COLO829 (cell line): Measurements from ENCODE around the gene DNAH7.

ENCODE experiments used
- DNase-seq: peaks from one replicate; pipeline ENCODE4 v3.0.0; 2012; ENCODE audit warnings: low spot score

The DNAH7 gene

DNA sequence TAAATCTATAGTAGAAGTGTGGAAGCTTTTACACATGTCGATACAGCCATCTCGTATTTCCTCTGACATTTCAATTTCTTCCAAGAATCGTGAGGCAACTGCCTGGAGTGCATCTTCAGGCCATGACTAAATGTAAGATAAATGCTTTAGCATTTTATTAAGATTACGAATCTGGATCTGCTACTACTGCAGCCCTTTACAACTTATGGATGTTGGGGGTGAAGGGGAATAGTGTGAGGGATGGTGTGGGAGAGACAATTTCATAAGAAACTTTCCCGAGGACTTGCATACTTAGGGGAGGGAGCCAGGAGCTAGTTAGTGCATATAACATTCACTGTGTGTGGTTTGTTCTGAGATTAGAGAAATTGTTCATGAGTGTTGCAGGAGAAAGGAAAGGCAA is 206.8 kb downstream of the DNAH7 start:
- no peak for DNase-seq

DNA sequence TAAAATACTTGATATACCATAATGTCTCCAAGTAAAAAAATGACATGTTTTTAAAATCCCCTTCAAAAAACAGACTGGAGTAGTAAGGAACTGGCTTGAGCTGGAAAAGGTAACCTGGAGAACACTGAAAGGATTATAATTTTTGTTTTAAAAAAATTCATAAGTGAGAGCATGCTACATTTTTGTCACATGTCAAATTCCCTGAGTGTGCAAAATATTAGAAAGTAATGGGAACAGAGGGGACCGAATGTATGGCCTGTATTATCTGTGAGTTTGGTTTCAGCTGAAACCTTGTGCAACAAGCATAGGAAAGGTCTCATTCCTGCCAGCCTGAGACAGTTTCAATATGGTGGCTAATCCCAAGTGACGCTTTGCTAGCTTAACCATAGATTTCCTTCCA is 209.1 kb downstream of the DNAH7 start:
- no peak for DNase-seq

DNA sequence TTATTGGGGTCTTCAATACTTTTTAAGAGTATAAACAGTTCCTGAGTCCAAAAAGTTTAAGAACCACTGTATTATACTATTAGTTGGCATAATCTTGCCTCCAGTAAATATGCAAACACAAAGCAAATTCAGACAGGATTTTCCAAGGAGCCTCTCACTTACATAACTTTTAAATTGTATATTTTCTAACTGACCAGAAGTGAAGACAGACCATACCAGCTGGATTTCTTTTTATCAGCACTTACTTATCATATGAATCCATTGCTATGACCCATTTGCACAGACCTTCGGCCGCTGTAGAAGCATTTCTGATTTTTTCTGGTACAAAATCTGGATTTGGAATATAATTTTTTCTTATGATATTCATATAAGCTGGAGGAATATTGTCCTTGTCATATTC is 211.5 kb downstream of the DNAH7 start:
- no peak for DNase-seq

DNA sequence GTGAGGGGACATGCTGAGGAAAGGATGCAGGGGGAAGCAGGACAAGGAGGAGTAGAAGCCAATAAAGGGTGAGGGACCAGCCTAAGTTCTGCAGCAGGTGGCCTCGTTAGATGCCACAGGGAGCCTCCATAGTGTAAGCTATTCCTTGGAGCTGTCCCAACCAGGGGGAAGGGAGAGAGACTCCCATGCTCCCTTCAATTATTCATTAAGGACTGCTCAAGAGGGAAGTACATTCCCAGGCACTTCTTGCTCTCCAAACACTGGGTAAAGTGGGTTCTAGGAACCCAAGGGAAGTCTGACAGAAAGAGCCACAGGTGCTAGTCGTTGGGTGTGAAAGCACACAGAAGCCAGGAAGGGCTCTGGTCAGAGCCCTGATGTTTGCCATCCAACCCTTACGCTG is 217.9 kb downstream of the DNAH7 start:
- no peak for DNase-seq

DNA sequence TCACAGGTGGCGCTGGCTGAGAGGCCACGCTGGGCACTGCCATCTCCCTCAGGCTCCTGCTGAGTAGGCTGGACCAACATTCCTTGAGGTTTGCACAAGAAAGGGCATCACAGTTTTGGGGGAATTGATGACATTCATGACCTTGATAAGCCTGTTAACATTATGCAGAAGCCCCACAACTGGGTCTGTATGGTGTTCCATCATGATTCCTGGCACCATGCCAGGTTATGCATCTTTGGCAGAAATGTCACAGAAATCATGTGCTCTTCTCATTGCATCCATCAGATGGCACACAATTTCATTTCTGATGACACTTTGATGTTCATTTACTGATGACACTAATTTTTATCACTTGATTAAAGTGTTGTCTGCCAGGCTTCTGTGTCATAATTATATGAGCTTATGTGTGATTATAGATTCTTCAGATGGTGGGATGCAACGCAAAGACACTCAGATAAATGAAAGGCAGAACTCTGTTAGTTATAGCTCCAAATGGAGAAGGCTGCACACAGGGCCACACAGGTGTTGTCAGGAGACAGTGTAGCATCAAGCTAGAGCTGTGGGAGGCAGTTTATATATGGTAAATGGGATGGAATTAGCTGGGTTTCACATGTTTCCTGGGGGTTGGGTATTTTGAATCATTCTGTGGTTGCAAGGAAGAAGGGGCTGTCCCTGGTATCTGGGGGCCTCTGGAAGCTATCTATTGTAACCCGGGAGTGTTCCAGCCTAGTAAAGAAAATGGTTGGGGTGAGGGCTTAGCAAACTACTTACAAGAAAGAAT is 220.3 kb downstream of the DNAH7 start:
- DNase-seq = no peak

DNA sequence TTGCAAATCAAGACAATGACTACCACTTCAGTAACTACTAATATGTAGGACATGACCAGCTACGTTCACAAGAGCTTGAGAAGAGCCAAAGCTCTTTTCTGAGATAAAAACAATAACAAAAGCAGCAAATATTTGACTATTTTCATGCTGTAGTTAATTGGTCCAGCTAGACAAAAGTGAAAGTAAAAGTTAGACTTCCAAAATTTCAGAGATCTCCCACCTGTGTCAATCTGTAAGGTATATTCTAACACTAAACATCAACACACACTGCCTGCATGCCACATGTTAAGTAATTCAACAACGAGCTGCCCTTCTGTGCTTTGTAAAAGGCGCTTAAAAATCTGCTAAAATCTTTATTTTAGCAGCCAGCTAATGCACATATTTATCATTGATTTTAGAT is 225.7 kb downstream of the DNAH7 start:
- DNase-seq = no peak

DNA sequence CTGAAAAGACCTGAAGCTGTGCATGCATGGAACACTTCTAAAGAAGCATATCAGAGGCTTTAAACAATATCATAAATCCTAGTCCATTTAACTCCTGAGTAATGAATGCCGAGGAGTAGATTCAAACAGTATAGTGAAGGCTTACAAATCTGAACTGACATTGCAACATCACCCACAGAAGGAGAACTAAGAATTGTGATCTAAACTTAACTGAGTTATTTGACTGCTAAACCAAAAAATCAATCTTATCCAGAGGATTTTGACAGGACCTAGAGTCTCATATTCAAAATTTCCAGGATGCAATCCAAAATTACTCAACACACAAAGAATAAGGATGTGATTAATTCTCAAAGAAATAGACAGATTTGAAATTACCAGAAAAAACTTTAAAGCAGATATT is 230.6 kb downstream of the DNAH7 start:
- no peak for DNase-seq

DNA sequence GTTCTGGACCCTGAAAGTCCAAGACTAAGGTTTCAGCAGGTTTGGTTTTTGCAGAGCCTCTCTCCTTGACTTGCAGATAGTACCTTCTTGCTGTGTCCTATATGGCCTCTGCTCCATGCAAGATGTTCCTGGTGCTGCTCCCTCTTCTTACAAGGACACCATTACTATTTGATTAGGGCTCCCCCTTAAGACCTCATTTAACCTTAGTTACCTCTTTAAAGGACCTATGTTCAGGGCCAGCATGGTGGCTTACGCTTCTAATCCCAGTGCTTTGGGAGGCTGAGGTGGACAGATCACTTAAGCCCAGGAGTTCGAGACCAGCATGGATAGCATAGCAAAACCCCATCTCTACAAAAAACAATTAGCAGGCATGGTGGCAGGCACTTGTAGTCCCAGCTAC is 232.6 kb downstream of the DNAH7 start:
- DNase-seq = no peak

DNA sequence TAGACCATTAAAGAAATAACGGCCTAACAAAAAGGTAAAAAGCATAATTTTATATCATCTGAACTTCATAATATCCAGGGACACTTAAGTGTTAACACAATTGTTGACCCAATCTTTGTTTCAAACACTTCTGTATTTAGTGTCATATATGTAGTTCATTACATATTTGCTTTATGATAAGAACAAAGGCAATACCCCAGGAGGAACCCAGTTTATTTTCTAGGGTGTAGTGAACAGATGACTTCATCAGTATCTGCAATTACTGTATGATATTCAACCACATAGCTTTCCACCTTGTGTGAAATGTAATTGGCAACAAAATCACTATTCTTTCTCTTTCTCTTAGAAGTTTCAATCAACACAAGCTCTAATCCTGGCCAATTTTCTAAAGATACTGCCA is 233.8 kb downstream of the DNAH7 start:
- no peak for DNase-seq

DNA sequence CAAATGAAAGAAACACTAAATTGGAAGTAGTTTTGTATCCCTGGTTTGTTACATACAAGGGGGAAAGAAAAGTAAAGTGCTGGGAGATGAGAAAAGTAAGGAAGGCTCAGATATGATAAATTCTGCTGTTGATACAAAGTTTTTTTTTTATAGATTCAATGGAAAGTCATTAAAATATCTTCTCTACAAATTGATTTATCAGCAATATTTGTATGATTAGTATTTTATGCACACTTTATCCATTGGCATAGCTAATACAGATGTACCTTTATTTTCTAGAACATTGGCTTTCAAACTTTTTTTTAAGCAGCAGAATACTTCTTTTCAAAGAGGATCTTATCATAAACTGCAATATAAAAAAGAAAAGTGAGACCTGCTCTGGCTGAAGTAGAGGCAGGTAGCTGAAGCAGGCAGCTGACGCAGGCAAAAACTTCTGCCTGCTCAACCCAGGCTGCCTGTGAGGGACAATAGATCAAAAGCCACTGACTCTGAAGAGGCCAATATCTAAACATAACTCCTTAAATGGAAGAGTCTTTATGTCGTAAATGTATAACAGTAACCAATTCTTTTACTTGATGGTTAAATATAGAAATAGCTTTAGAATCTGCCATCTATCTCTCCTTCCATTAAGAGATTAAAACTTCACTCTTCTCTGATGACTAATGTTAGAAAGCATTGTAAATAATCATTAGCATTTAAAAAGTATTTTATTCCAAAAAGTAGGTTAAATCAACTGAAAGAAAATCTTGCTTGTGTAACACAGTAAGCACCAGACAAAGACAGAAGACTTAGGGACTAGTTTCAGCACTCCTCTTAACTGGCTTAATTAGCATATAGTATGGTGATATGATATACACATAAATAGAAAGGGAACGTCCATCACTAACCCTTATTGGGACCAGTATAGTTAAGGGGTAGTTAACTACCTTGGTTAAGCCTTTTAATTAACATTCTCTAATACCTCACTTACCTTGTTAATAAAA is 237.4 kb downstream of the DNAH7 start:
- DNase-seq = no peak

DNA sequence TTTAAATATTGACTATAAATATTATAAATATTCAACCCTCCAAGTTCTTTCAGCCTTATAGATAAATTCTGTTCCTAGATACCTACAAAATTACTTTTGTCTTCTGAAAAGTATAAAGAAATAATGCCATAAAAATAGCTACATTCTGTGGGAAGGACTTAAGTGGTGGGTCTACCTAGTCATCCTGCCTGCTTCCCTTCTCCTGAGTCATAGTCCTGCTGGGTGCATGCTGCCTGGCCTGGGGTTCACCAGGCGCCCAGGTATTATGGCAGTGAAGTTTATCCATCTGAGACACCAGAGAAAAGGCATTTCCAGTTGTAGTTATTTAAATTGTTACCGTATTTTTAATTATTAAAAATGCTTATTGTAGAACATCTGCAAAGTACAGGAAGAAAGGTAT is 244.2 kb downstream of the DNAH7 start:
- no peak for DNase-seq

DNA sequence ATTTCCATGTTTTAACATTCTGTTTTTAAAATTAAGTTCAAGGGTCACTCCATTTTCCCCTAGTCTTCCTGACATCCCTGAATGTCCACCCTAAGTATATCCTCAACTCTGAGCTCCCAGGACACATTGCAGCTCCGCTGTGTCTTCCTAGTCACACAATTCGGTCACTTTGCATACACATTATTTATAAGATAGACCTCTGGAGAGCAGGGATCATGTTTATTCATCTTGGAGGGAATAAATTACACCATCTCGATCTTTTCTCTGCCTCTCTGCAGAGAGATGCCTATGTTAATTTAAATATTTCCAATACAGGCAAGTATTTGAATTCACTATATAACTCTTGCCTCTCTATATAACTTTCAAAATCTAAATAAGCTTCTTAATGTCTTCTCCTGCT is 245.4 kb downstream of the DNAH7 start:
- DNase-seq = no peak

DNA sequence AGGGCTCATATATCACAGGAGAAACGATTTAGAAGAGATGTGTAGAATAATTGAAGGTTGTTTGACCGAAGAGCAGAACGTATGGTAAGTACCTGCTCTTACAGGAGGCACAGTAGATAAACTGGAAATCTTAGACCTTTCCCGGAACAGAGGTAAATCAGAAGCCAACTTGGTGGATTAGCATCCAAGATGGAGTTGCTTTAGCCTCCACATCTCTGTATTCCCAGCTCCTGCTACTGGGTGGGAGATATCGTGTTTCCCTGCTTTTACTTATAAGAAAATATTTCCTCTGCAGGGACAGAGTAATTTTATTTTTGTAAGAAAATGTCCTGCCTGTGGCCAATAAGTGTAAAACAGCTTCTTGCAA is 247.1 kb downstream of the DNAH7 start:
- DNase-seq = no peak

DNA sequence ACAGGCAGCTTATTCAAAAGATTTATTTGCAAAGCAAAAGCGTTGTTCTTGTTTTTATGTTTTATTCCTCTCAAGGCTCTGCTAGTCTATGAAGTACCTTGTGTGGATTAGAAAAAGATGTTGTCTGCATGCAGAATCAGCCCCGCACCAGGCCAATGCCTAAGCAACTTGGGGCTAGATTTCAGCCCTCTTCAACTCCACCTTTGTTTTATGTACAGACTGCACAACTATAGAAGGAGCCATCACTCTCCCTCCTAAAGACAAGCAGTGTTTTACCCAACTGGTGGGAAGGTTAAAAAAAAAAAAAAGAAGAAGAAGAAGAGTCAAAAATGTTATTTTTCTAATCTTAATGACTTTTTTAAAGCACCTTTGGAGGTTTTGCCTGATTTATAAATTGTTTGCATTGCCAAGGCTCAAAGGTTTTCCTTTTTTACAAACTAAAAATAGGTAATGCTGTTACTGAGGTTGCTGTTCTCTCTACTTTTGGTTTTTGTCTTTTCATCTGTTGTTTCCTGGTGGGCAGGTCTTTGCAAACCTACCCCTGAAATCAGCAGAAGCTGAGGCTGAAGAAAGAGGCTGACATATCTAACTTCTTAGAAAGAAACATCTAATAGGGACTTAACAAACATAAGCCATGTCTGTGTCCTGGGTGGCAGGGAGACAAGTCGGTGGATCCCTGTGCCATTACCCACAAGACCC is 247.6 kb downstream of the DNAH7 start:
- no peak for DNase-seq

DNA sequence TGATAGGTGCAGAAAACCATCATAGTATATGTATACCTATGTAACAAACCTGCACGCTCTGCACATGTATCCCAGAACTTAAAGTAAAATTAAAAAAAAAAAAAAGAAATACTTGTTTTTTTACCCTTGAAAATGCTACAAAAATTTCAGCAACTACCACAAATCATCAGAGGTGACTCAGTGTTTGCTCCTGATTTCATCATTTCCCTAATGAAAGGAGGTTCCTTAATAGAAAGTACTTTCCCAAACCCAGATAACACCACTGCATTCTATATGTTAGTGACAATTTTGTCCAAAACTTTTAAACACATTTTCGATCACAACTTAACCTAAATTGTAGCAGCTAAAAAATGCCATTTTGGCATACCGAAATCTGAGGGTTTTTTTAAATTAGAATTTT is 248.3 kb downstream of the DNAH7 start:
- no peak for DNase-seq

DNA sequence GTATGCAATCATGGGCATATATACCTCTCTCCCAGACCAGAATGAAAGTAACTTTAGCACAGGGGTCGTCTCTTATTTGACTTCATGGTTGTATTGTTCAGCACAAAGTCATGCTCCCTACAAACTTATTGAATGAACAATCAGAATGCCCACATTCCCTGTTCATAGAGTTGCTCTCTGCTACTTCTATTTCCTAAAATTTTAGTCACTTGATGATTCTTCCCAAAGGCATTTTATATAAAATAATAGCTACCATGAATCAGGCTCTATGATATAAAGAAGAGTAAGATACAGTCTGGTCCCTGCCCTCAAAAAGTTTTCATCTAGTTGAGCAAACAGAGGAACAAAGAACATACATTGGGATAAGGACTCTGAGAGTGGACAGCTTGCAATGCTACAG is 249.4 kb downstream of the DNAH7 start:
- no peak for DNase-seq

DNA sequence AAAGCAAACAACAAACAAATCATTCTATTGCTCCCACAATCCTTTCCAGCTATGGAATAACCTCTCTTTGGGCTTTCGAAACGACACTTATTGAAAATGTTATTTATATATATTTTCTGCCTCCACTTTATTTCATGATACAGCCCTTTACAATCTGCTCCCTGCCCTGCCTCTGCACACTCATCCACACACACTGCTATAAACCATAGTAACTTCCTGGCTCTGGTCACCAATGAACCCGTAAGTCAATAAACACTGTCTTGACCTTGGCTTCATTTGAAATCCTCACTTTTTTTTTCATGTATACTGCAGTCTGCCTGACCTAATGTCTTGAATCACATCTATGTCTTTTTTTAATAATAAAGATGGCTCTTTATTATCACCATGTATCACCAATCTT is 250.1 kb downstream of the DNAH7 start:
- DNase-seq = no peak

DNA sequence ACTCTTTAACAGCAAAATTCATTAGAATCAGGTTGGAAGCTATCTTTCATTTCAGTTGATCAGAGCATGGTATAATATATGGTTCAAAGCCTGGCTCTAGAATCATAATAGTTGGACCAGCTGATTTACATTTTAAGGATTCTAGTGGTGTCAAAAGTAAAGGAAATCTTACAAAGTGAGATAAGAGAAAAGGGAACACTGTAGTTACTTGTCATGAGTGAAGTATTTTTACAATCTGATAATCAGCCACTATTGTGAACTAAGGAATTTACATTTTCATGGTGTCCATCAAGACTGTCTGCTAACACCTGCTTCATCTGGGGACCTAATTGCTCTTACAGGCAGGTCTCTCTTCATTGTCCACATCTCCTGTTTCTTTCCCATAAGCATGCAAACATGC is 250.5 kb downstream of the DNAH7 start:
- no peak for DNase-seq

DNA sequence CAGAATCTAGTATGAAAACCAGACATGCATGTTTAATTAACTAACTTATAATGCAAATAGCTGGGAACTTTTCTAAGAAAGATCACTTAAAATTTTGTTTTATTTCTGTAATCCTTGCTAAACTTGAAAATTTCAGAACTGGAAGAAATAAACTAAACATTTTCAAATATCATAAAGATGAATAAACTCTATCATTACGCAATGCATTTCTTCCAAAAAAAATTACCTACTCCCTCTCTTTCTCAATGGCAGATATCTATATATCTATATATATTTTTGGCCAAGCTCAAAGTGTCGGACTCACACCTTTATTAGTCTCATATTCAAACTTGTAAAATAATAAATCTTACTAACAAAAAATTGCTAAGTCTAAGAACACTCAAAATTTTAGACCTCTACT is 253.6 kb downstream of the DNAH7 start:
- DNase-seq = no peak

DNA sequence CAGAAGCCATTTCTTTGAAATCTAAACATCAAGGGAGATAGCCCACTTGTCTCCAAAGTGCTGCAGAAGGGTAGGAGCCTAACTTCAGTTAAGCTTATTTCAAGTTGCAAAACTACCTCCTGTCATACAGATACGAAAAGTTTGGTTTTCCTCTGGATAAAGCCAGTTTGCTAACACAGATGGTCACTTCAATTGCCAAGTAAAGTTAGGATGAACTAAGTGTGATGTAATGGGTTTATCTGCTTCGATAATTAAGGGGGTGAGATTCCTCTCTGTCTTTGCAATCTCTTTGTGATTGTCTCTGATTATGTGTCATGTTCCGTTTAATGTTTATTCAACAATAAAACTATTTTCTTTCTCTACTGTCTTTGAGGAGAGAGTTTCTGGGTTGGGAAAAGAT is 255.2 kb downstream of the DNAH7 start:
- no peak for DNase-seq

DNA sequence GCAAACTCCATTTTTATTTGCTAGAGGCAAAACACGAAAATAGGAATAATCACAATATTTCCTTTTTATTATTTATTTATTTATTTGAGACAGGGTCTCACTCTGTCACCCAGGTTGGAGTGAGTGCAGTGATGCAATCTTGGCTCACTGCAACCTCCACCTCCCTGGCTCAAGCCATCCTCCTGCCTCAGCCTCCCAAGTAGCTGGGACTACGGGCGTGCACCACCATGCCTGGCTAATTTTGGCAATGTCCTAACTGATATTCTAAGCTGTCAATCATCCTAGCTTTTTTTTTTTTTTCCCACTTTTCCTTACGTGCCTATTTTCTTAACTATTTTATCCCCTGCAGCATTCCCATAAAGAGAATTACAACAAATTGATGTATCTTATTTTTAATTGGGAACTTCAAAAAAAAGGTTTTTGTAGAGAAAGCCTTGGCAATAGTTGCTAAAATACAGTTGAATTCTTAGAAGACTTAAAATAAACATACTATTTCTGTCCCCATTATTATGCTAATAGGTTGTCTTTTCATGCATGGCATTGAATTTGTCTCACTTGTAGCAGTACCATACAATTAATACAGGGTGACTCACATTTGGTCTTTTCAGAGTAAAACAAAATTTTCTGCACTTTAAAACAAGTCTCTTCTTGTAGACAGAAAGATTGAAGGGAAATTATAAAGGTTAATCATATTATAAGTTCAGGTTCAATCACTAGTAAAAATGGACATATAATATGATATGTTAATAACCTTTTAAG is 258.1 kb downstream of the DNAH7 start:
- DNase-seq = peak; percentile 3

DNA sequence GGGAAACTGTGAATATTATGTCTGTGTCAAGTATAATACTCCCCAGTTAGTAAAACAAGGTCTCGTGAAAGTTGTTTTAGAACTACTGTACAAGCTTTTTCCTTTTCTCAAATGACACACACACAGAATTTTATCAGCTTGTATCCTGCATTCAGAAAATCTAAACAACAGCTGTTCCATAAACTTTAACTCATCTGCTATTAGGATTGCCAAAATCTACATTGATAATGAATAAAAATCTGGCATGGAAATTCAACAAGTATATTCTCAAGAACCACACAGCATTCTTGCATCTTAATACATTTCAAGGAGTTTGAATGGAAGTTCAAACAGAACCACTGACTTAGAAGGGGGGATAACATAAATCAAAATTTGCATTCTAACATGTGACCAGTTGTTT is 260.4 kb downstream of the DNAH7 start:
- no peak for DNase-seq
